H9 (cell line): ENCODE data around the gene SREBF2. TPM values are rescaled to one million over a fixed set of nuclear protein-coding genes. Genes with fewer than 3 reads are reported as not detected.

ENCODE experiments used
- DNase-seq: peaks from one replicate; pipeline ENCODE4 v3.0.0-alpha.2; 2017
- H2AFZ ChIP-seq: one replicate; pipeline ENCODE4 v1.6.1; 2013; ENCODE audit warnings: mild to moderate bottlenecking, low read length, control low read depth, moderate library complexity
- H2AK5ac ChIP-seq: 2 replicates; pipeline ENCODE4 v1.6.1; 2013; ENCODE audit warnings: low read length, control low read depth, mixed read lengths; ENCODE audit not compliant: insufficient read length
- H2BK120ac ChIP-seq: one replicate; pipeline ENCODE4 v1.6.1; 2013; ENCODE audit warnings: low read depth, mild to moderate bottlenecking, low read length, control low read depth, inconsistent platforms; ENCODE audit not compliant: poor library complexity, severe bottlenecking
- H2BK12ac ChIP-seq: 2 replicates; pipeline ENCODE4 v1.6.1; 2013; ENCODE audit warnings: low read length, control low read depth, mixed read lengths, low read depth; ENCODE audit not compliant: insufficient read length
- H2BK15ac ChIP-seq: 2 replicates; pipeline ENCODE4 v1.6.1; 2013; ENCODE audit warnings: low read depth, low read length, control low read depth
- H2BK20ac ChIP-seq: one replicate; pipeline ENCODE4 v1.6.1; 2013; ENCODE audit warnings: low read depth, mild to moderate bottlenecking, low read length, control low read depth, inconsistent platforms; ENCODE audit not compliant: poor library complexity, severe bottlenecking
- H2BK5ac ChIP-seq: 2 replicates; pipeline ENCODE4 v1.6.1; 2013; ENCODE audit warnings: low read length, control low read depth, mixed read lengths; ENCODE audit not compliant: insufficient read length
- H3K14ac ChIP-seq: 2 replicates; pipeline ENCODE4 v1.6.1; 2013; ENCODE audit warnings: low read length, control low read depth; ENCODE audit not compliant: insufficient read depth
- H3K18ac ChIP-seq: 2 replicates; pipeline ENCODE4 v1.6.1; 2013; ENCODE audit warnings: low read depth, mild to moderate bottlenecking, mixed read lengths, low read length, control low read depth; ENCODE audit not compliant: insufficient read length
- H3K23ac ChIP-seq: 2 replicates; pipeline ENCODE4 v1.6.1; 2013; ENCODE audit warnings: low read length, control low read depth, mixed read lengths, low read depth; ENCODE audit not compliant: insufficient read length
- H3K23me2 ChIP-seq: 2 replicates; pipeline ENCODE4 v1.6.1; 2013; ENCODE audit warnings: low read depth, mild to moderate bottlenecking, mixed read lengths, low read length, control low read depth; ENCODE audit not compliant: insufficient read length, poor library complexity, severe bottlenecking
- H3K27ac ChIP-seq: 2 replicates; pipeline ENCODE4 v1.5.1; 2013; ENCODE audit warnings: low read length, control low read depth, mixed read lengths, low read depth; ENCODE audit not compliant: insufficient read length
- H3K27me3 ChIP-seq: 2 replicates; pipeline ENCODE4 v1.6.1; 2013; ENCODE audit warnings: low read length, control low read depth, inconsistent platforms; ENCODE audit not compliant: insufficient read depth
- H3K4ac ChIP-seq: 2 replicates; pipeline ENCODE4 v1.6.1; 2013; ENCODE audit warnings: low read depth, mild to moderate bottlenecking, control low read depth, inconsistent platforms, low read length, moderate library complexity
- H3K4me1 ChIP-seq: 2 replicates; pipeline ENCODE4 v1.6.1; 2013; ENCODE audit warnings: low read length, control low read depth, inconsistent platforms; ENCODE audit not compliant: insufficient read depth
- H3K4me2 ChIP-seq: 2 replicates; pipeline ENCODE4 v1.6.1; 2013; ENCODE audit warnings: low read length, control low read depth, mixed read lengths; ENCODE audit not compliant: insufficient read length, insufficient read depth
- H3K56ac ChIP-seq: 2 replicates; pipeline ENCODE4 v1.6.1; 2013; ENCODE audit warnings: low read depth, mild to moderate bottlenecking, mixed read lengths, low read length, control low read depth; ENCODE audit not compliant: insufficient read length
- H3K79me1 ChIP-seq: 2 replicates; pipeline ENCODE4 v1.6.1; 2013; ENCODE audit warnings: low read depth, mild to moderate bottlenecking, moderate library complexity, low read length, control low read depth, inconsistent platforms; ENCODE audit not compliant: insufficient read depth, poor library complexity, severe bottlenecking
- H3K79me2 ChIP-seq: 2 replicates; pipeline ENCODE4 v1.6.1; 2013; ENCODE audit warnings: low read length, control low read depth, inconsistent platforms; ENCODE audit not compliant: insufficient read depth
- H3K9ac ChIP-seq: 2 replicates; pipeline ENCODE4 v1.6.1; 2013; ENCODE audit warnings: low read length, control low read depth, mixed read lengths; ENCODE audit not compliant: insufficient read length; ENCODE audit errors: extremely low read depth
- H3K9me3 ChIP-seq: one replicate; pipeline ENCODE4 v1.6.1; 2013; ENCODE audit warnings: low read depth, low read length, inconsistent platforms; ENCODE audit not compliant: control insufficient read depth
- H3T11ph ChIP-seq: one replicate; pipeline ENCODE4 v1.6.1; 2013; ENCODE audit warnings: mild to moderate bottlenecking, low read length, control low read depth, inconsistent platforms
- H4K20me1 ChIP-seq: one replicate; pipeline ENCODE4 v1.6.1; 2013; ENCODE audit not compliant: control insufficient read depth, insufficient read length, insufficient read depth
- H4K5ac ChIP-seq: 2 replicates; pipeline ENCODE4 v1.6.1; 2013; ENCODE audit warnings: low read depth, mild to moderate bottlenecking, mixed read lengths, low read length, control low read depth; ENCODE audit not compliant: insufficient read length
- H4K8ac ChIP-seq: replicated peaks from 2 replicates; pipeline ENCODE4 v1.6.1; 2013; ENCODE audit warnings: low read length, control low read depth, mixed read lengths, low read depth; ENCODE audit not compliant: insufficient read length
- H4K91ac ChIP-seq: 2 replicates; pipeline ENCODE4 v1.6.1; 2013; ENCODE audit warnings: low read depth, mild to moderate bottlenecking, moderate library complexity, mixed read lengths, low read length, control low read depth; ENCODE audit not compliant: insufficient read length
- H3K27ac Mint-ChIP-seq, 3 experiments: 2 replicates in 2 of 3; 3 replicates in 1 of 3; pipeline ENCODE4 v1.8.0; 2020 to 2021; ENCODE audit warnings: mixed read lengths in 3 of 3, mild to moderate bottlenecking in 1 of 3, moderate library complexity in 1 of 3
- H3K27me3 Mint-ChIP-seq: 2 replicates; pipeline ENCODE4 v1.8.0; 2021; ENCODE audit warnings: low read depth, mild to moderate bottlenecking, moderate library complexity, mixed read lengths
- H3K36me3 Mint-ChIP-seq, 3 experiments: 2 replicates in 2 of 3; 3 replicates in 1 of 3; pipeline ENCODE4 v1.8.0; 2020 to 2021; ENCODE audit warnings: low read depth in 3 of 3, mixed read lengths in 3 of 3; ENCODE audit not compliant: insufficient read depth in 1 of 3
- H3K4me1 Mint-ChIP-seq, 2 experiments: 2 replicates each; pipeline ENCODE4 v1.8.0; 2020; ENCODE audit warnings: mixed read lengths in 2 of 2
- H3K4me3 Mint-ChIP-seq, 2 experiments: 2 replicates in 1 of 2; 3 replicates in 1 of 2; pipeline ENCODE4 v1.8.0; 2020 to 2021; ENCODE audit warnings: mild to moderate bottlenecking in 2 of 2, mixed read lengths in 2 of 2, moderate library complexity in 1 of 2
- H3K9me3 Mint-ChIP-seq, 2 experiments: 2 replicates in 1 of 2; 3 replicates in 1 of 2; pipeline ENCODE4 v1.8.0; 2020; ENCODE audit warnings: mild to moderate bottlenecking in 2 of 2, mixed read lengths in 2 of 2, moderate library complexity in 1 of 2
- CTCF ChIP-seq: fragments of 200-600 bp; sonication (generic); conservative IDR thresholded peaks from 3 replicates; pipeline ENCODE4 v1.8.0; 2021; ENCODE audit warnings: antibody characterized with exemption, mild to moderate bottlenecking
- WGBS: extraction: QIAGEN DNeasy Blood & Tissue Kit; methylation state at CpG from one replicate; pipeline ENCODE4 v1.1.7; 2013; ENCODE audit warnings: missing lambda C conversion rate, low lambda C conversion rate, mixed read lengths; ENCODE audit not compliant: insufficient read length; ENCODE audit errors: extremely low coverage; 5-methylcytosine and 5-hydroxymethylcytosine counted together
- total RNA-seq: library from RNA; stranded (reverse); gene quantifications from 2 replicates; pipeline ENCODE4 v1.2.1, GENCODE V29; 2021

The SREBF2 gene
- total RNA-seq, 1 experiment from 2014 or later: 146 TPM

DNA sequence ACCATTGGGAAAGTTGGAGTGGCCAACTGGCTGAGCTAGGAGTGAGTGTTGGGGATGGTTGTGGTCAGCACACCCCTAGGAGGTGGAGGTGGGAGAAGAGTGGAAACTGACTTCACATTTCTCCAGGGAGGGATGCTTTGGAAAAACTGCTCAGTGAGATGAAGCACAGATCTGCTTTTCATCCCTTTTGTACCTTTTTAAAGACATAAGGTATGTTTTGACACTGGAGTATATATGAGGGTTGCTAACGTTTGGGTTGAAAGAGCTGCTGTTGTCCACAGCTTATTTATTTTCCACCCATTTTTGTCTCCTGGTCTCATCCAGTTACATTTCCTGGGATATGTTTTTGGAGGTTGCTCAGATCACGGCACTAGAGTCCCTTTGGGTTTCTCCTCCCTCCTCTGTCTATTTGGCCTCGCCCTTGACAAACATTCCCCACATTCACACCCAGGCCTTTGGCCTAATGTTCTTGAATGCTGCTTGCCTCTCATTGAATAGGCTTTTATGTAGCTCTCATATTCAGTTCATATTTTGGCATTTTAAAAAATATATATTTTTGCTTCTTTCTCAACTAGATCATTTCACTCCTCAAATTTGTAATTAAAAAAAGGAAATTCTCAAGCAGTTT, 8.3 kb downstream of the SREBF2 start:
- Histone ChIP-seq H3K27me3 (no peaks in the 10 kb centered on the region), H3K23me2 (no peaks in the 10 kb centered on the region), H4K20me1 (peaks cover 2% of the 10 kb centered on the region), H3K4me2 (no peak overlapping the region), H3K79me1 (peaks cover 8% of the 10 kb centered on the region), H2BK20ac (no peak overlapping the region), H2BK5ac (no peak overlapping the region), H3K4ac (no peak overlapping the region), H3K4me1 (peaks cover 17% of the 10 kb centered on the region), H3K79me2 (peaks cover 74% of the 10 kb centered on the region), H3K56ac (no peak overlapping the region), H3K9ac (no peak overlapping the region), H3K18ac (no peak overlapping the region), H2BK15ac (no peak overlapping the region), H4K5ac (no peak overlapping the region), H2AFZ (no peak overlapping the region), H3K27ac (no peak overlapping the region), H4K91ac (no peak overlapping the region), H4K8ac (no peak overlapping the region), H2AK5ac (no peak overlapping the region), H2BK12ac (no peak overlapping the region), H3K23ac (no peak overlapping the region), H3K14ac (no peak overlapping the region), H3K9me3 (no peaks in the 10 kb centered on the region), H3T11ph (no peak overlapping the region), H2BK120ac (no peak overlapping the region)
- no peaks in the 10 kb centered on the region for H3K9me3 Mint-ChIP-seq
- peaks cover 51 to 56% of the 10 kb centered on the region in 2 experiments for H3K4me1 Mint-ChIP-seq
- no peak overlapping the region for H3K4me3 Mint-ChIP-seq
- no peaks in the 10 kb centered on the region for H3K27me3 Mint-ChIP-seq
- DNase-seq: no peak
- H3K27ac Mint-ChIP-seq: peak overlapping the region in 2 of 3 experiments; percentile 74 to 87; a peak in 4 of 7 replicates
- TF ChIP-seq CTCF: no peak
- no CpG with 5 or more reads among the region's 3 CpGs for WGBS
- H3K36me3 Mint-ChIP-seq: peaks cover 22 to 53% (median 42%) of the 10 kb centered on the region in 3 experiments; a peak in 6 of 7 replicates
